ENCODE data around the gene MARCKS.

GRCh38 chr6:113813142-113813541 is 44.0 kb upstream of the MARCKS start:
- no peak for TF ChIP-seq CTCF (IDR thresholded peaks at IDR 0.05; ENCODE audit: low read depth, low read length)
- no peak for TF ChIP-seq EZH2phosphoT487 (IDR thresholded peaks at IDR 0.05; ENCODE audit: low read depth)

Data from OCI-LY3 (cell line).